Ecto neural progenitor cell (in vitro differentiated cells): ENCODE data around the gene WFDC1.
A peak's percentile ranks its signal among the peaks of the same experiment; 100 is the strongest.

Experiments
- DNase-seq: peaks from one replicate; pipeline ENCODE4 v3.0.0-alpha.2; 2018; ENCODE audit warnings: low spot score

Gene WFDC1

GRCh38 chr16:84351630-84352029 lies 57.0 kb downstream of the WFDC1 start:
- no peak for DNase-seq

DNA sequence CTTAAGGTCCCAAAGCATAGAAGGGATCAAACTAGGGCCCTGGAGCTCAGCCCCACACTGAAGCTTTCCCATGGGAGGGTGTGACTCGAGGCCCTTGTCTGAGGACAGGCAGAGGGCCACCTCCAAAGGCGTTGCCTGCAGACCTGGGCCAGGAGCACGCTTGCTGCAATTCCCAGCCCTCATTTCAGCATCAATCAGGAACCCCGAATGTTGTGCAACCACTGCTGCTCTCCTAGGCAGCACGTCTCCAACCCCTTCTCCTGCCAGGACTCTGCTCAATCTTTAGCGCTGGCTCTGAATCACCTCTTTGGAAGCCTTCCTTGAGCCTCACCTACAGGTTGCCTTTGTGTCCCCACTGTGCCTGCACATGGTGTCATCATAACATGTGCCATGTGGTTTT lies 59.6 kb downstream of the WFDC1 start:
- no peak for DNase-seq

- DNase-seq = no peak
Observed at GRCh38 chr16:84355149-84355548, 60.5 kb downstream of the WFDC1 start.

DNA sequence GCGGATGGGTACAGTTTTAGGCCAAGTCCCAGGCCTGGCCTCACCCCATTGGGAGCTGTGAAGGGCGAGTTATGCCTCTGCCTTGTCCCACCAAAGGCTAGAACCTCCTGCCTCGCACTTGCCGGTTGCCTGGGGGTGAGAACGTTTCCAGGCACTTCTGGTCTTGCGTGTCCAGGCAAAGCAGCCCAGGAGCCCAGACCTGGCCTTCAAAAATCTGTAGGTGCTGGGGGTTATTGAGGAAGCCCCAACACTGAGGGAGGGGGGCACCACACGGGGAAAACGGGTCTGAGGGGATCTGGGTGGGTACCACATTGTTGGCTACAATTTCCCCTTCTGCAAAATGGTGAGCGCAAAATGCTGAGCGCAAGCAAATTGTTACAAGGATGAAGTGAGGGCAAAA lies 61.5 kb downstream of the WFDC1 start:
- DNase-seq = no peak

- DNase-seq = peak; percentile 64
Observed at GRCh38 chr16:84356591-84357116, 62.0 kb downstream of the WFDC1 start.

DNA sequence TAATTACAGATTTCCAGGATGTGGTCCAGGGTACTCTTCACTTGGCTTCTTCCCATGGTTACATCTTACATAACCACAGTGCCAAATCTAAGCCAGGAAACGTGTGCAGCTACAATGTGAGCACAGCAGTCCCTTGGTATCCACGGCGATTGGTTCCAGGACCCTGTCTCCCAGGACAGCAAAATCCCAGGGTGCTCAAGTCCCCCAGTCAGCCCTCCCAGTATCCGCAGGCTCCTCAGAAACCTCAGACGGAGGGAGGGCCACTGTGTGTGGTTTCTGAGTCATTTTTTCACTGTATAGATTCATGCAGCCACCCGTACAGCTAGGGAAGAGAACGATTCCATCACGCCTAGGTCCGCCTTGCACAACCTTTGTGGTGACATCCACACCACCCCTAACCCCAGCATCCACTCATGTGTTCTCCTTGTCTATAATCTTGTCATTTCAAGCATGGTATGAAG lies 62.5 kb downstream of the WFDC1 start:
- DNase-seq = no peak

- no peak for DNase-seq
Observed at GRCh38 chr16:84358601-84359295, 64.1 kb downstream of the WFDC1 start.

DNA sequence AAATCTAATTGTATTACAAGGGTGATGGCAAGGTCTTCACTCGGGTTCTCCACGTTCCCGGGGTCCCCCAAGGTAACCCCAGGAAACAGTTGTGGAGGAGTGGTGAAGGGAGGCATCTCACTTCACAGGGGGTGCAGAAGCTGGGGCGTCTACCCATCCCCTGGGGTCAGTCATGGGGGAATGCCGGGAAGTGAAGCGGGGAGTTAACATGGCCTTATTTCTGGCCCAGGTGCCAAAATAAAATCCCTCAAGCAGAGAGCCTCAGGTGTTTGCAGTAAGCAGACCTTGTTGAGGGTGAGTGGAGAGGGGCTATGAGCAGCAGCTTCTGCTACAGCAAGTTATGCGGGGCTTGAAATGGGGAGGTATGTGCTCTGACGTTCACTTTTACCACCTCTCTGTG lies 64.6 kb downstream of the WFDC1 start:
- DNase-seq = no peak

- DNase-seq = no peak
Observed at GRCh38 chr16:84360170-84360569, 65.5 kb downstream of the WFDC1 start.

- no peak for DNase-seq
Observed at GRCh38 chr16:84360748-84361147, 66.1 kb downstream of the WFDC1 start.

- no peak for DNase-seq
Observed at GRCh38 chr16:84361546-84361945, 66.9 kb downstream of the WFDC1 start.

DNA sequence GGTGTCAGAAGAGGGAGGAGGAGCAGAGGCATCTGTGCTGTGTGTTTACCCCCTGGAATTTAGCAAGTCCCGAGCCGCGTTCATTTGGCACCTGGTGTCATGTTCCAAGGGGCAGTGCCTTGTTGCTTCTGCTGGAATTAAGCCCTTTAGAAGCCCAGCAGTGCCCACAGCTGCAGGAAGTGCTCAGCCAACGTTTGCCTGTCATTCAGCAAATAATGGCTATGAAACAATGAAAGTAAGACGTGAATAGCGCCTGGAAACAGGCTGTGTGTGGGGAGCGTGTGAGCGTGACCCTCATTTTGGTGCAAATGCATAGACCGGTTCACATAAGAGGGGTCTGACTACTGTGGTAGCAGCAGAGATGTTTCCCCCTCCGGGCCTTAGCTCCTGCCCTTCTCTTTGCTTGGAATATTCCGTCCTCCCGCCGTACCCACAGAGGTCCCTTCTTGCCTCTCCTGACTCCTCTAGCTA lies 67.8 kb downstream of the WFDC1 start:
- no peak for DNase-seq

GRCh38 chr16:84366208-84366607 lies 71.5 kb downstream of the WFDC1 start:
- DNase-seq = no peak

DNA sequence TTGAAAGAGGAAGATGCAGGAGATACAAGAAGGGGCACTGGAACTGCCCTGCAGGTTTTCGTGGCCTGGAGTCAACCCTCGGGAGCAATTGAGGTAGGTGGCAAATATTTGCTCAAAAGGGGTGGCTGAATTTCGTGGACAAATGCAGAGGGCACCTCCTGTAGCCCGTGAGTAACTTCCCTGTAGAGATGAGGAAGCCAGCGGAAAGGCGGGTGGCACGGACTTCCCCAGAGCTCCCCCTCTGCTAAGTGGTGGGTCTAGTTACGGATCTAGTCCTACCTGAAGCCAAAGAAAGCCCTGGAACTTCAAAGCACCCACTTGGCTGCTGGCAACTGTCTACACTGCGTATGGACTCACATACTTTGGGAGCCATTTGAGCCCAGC lies 72.6 kb downstream of the WFDC1 start:
- DNase-seq = no peak

GRCh38 chr16:84367750-84368307 lies 73.2 kb downstream of the WFDC1 start:
- DNase-seq = peak; percentile 65

DNA sequence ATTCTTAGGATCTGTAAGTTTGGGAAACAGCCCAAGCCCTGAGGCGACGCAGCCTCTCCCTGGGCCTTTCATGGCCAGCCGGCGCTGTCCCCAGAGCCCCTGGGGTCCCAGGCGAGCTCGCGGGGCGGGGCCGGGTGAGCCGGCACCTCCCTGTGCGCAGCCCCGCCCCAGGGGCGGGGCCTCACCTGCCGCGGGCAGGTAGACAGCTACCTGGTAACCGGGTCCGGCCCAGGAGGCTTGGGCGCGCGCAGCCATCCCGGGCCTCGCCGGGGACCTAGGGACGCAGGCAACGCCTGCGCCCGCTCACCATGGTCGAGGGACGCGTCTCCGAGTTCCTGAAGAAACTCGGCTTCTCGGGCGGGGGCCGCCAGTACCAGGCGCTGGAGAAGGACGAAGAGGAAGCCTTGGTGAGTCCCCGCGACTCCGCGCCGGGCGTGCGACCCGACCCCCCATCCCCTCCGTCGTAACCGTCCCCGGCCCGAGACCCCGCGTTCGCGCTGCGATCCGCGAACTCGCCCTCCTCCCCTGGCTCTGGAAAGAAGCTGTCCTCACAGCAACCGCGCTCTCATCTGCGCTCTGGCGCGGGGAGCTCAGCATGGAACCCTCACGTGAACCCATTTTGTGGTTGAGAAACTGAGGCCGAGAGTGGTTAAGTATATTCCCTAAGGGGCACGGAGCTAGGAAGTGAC lies 73.8 kb downstream of the WFDC1 start, which contains the start of gene ATP2C2:
ATP2C2 (plus strand) TSS at position 231 of the 689 bp plus-strand sequence; CDS start at position 309, 78 bp downstream.
- peak; percentile 70 for DNase-seq

GRCh38 chr16:84369105-84369504 lies 74.4 kb downstream of the WFDC1 start:
- no peak for DNase-seq

- no peak for DNase-seq
Observed at GRCh38 chr16:84369938-84370627, 75.4 kb downstream of the WFDC1 start.

- no peak for DNase-seq
Observed at GRCh38 chr16:84370723-84371552, 76.3 kb downstream of the WFDC1 start.

DNA sequence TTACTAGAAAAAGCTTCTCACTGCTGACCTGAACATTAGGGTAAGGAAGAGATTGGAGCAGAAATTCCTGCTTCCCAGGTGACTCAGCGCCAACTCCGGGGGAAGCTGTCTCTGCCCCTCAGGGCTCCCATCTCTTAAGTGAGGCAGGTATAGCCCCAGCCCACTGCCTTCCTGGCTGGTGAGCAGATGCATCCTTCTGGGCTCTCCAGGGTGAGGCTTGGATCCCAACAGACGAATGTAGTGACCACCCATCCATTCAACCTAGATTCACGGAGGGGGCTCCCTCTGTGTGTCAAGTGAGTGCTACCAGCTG lies 76.8 kb downstream of the WFDC1 start:
- no peak for DNase-seq

DNA sequence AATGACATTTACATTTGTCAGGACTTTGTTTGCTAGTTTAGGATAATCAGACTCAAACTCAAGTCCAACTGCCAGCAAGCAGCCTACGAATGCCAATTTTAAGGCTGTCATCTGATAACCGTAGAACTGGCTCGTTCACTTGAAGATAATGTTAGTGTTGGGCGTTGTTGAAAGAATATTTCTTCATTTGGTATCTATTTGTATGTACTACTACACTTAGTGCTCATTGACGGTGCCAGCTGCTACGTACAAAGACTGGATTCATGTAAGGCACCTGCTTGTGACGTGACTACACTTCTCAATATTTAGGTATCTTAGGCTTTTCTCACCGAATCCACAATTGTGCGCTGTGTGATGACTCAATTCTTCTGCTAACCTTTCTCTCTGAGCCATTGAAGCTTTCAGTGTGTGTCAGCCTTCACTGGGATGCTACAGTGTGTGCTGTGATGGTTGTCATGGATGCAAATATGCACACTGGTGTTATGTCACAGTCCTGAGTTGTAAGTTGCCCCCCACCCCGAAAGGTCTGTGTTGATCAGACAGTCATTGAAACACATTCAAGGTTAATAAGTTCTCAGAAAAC lies 79.3 kb downstream of the WFDC1 start:
- DNase-seq = no peak
